Stimulated activated CD4-positive, alpha-beta T cell treated with anti-CD3 and anti-CD28 coated beads, Interleukin-1b, Interleukin-23, amount 100 ng/mL, for 24 hours (primary cell): ENCODE data around the gene CYP27C1.
"Not testable (repeated sequence)": the region's sequence is repeated elsewhere in the genome, so short reads cannot be mapped to it uniquely, and the experiment has no call there.

Experiments used
- DNase-seq, 4 experiments: peaks; one replicate each; pipeline ENCODE4 v3.0.0-alpha.2; 2020; ENCODE audit warnings: low read depth in 4 of 4, low spot score in 1 of 4

CYP27C1 gene

DNA sequence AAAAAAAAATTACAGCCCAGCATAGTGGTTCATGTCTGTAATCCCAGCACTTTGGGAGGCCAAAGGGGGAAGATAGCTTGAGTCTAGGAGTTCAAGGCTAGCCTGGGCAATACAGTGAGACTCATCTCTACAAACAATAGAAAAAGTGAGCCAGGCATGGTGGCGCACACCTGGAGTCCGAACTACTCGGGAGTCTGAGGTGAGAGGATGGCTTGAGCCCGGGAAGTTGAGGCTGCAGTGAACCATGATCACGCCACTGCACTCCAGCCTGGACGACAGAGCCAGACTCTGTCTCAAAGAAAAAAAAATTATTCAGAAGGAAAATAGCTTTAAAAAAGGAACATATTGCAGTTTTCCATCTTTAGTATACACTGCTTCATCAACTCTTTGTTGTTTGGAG is 47.8 kb downstream of the CYP27C1 start:
- no peak for DNase-seq

DNA sequence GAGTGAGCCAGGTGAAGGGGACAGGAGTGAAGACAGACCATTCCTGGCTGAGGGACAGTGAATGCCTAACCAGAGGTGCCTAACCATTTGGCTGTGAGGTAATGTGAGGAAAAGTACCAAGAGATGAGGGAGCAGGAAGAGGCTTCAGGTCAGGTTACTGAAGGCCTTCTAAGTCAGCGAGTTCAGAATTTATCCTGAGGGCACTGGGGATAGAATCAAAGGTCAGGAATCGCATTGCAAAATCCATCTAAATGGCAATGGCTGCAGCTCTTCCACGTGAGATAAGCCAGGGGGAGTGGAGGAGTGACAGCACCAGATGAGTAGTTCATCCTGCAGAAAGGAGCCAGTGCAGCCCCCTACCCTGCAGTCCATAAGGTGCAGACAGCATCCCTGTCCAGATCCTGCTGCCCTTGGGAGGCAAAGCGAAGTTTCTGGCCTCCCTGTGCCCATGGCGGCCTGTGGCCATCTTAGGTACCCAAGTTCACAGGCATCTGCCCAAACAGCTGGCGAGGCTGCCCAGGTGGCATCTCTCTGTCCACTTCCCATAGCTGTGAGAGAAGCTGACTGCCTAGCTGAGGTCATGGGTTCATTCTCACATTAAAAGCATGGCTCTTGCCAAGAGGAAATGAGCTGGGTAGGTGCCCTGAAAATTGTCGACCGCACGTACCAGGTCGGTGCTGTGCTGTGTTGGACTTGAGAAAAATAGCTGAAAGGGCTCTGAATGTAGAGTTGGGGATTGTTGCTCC is 49.5 kb downstream of the CYP27C1 start:
- DNase-seq, result no peak

DNA sequence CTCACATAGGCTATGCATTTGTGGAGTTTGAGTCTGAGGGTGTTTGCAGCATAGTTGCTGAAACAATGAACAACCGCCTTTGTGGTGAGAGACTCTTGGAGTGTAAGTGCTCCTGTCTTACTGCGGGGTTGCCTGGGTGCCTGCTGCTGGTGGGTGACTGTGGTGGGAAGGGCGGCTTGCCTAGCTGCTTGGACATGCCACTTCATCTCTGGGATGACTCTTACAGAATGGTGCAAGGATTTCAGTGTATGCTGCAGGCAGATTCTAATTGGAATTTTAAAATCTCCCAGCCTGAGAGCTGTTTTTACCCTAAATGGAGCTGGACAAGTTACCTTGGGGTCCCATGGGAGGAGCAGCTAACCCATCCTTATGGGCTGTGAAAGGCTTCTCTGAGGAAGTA is 50.1 kb downstream of the CYP27C1 start:
- DNase-seq, result no peak

DNA sequence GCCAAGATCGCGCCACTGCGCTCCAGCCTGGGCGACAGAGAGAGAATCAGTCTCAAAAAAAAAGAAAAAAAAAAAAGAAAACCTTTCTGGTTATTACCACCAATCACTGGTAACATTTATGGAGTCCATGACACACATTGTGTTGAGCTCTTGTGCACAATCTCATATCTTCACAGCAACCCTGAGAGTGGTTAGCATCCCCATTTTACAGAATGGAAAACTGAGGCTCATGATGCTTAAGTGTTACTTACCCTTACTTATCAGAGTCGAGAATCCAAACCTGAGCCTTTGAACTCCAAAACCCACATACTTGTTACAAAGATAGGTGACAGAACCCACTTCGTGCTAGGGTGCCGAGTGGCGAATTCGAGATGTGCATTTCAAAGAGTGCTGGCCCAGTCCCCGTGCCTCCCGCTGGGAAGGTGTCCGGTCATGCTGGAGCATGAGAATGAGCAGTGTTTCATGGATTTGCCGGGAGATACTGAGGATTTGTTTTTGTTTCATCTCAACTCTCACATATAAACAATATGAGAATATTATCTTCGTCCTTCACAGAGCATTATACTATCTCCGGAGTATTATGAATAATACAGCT is 50.9 kb downstream of the CYP27C1 start:
- DNase-seq, result no peak

DNA sequence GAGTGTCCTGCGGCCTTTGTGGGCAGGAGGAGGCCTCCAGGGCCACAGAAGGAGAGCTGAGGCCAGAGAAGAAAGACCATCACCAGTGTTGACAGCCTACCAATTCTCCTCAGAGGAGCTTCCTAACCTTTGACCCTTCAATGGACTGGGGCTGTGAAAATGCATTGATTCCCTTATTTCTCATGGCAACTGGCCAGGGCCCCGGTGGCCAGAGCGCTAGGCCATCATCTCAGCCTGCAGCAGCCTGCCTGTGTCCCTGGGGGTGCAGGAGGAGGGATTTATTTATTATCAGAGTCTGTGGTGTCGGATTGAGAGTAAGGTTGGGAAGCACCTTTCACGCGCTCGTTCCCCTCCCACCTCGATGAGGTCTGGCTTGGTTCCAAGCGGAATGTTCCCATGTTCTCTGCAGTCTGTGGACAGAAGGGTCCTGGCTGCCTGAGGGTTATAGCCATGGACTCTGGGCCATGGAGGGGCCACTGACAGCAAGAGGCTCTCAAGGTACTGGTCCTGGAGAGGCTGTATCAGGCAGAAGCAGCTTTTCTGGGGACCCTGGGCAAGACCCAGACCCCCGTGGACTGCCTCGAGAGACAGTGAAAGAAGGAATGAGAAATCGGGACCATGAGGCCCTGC is 53.8 kb downstream of the CYP27C1 start:
- DNase-seq, result no peak

DNA sequence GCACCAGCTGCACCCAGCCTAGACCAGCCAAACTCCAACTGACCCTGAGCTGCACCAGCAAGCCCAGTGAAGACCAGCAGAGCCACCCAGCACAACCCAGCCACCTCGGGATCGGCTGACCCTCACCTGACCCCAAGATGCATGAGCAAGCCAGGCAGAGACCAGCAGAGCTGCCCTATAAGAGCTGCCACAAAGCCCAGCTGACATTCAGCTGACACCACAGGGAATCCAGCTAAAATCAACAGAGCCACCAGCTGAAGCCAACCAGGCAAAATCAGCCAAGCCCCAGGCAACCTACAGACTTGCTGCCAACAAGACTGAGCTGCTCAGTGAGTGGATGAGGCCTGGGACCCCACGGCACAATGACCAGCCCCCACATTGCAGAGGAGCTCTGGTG is 54.6 kb downstream of the CYP27C1 start:
- no peak for DNase-seq

DNA sequence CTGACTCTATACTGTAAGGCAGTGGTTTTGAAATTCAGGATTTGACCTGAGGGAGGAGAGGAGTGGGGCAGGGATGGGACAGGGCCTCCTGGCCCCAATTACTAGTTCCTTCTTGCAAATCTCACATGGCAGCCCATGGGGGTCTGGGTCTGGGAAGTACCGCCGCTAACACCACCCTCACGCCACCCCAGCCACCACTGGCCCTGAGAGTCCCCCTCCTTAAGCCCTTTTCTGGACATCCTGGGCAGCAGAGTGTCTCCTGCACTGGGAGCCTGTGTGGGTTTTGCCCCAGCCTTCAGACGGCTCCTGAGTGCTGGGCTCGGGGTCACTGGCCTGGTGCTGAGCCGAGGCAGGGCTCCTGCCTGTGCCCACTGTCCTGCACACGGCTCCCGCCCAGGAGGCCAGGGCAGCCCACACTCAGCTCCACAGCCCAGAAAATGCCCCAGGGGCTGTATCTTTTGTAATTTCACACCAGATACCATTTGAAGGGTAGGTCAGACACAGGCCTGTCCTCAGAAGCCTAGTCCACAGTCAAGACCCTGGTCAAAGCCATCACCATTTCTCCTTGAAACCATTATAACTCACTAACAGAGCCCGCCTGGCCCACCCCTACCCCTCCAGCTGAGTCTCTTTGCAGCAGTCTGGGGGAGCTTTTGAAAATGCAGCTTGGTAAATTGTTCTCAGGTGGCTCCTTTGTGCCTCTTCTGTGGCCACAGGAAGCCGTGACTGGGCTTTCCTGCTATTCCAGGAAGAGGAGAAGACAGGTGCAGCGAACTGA is 55.1 kb downstream of the CYP27C1 start:
- no peak for DNase-seq

DNA sequence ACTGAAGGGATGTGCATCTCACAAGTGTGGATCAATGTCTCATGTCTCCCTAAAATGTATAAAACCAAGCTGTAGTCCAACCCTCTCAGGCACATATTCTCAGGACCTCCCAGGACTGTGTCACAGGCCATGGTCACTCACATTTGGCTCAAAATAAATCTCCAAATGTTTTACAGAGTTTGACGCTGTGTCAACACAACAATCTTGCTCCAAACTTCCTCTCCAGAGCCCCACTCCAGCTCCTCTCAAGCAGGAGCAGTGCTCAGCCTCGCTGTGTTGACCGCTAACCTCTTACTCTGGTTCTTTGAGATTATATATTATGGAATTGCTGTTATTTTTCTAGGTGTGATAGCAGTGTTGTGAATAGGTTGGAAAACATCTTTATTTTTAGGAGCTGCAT is 56.2 kb downstream of the CYP27C1 start:
- DNase-seq, result no peak

DNA sequence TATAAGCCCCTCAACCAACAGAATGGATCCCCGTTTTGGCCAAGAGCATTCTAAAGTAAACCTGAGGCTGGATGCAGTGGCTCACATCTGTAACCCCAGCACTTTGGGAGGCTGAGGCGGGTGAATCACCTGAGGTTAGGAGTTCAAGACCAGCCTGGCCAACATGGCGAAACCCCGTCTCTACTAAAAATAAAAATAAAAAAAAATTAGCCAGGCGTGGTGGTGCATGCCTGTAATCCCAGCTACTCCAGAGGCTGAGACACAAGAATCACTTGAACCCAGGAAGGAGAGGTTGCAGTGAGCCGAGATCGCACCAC is 57.1 kb downstream of the CYP27C1 start:
- DNase-seq, result not testable (repeated sequence)

DNA sequence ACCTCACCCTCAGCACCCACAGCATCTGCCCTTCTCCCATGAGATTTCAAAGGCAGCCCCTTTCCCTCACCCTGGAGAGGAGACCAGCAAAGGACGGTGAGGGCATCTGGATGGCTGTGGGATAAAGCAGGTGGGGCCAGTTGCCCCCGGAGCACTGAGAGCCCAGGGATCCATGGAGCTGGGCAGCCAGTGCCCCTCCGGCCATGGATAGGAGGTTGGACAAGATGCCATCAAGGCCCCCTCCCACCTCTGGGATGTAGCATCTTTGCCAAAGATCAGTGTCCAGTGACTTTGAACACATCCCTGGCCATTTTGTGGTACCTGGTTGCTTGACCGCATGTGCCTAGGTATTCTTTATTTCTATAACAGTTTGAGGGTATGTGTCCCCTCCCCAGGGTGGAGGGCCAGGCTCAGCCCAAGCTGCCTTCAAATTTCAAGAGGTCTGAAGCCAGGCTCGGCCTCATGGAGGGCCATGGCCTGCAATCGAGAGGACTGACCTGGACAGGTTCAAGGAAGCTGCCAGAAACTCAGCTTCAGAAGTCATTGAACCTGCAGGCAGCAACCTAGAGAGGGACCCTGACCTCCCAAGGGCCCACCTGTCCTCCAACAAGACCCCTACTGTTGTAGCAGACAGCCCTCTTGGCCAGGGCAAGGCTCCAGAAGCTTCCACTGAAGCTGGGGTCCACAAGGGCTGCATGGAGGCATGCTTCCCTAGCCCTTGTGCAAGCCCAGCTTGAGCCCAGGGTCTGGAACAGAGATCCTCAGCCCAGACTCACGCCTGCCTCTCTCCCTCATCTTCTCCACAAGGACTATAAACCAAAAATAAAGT is 57.6 kb downstream of the CYP27C1 start:
- DNase-seq, result no peak

DNA sequence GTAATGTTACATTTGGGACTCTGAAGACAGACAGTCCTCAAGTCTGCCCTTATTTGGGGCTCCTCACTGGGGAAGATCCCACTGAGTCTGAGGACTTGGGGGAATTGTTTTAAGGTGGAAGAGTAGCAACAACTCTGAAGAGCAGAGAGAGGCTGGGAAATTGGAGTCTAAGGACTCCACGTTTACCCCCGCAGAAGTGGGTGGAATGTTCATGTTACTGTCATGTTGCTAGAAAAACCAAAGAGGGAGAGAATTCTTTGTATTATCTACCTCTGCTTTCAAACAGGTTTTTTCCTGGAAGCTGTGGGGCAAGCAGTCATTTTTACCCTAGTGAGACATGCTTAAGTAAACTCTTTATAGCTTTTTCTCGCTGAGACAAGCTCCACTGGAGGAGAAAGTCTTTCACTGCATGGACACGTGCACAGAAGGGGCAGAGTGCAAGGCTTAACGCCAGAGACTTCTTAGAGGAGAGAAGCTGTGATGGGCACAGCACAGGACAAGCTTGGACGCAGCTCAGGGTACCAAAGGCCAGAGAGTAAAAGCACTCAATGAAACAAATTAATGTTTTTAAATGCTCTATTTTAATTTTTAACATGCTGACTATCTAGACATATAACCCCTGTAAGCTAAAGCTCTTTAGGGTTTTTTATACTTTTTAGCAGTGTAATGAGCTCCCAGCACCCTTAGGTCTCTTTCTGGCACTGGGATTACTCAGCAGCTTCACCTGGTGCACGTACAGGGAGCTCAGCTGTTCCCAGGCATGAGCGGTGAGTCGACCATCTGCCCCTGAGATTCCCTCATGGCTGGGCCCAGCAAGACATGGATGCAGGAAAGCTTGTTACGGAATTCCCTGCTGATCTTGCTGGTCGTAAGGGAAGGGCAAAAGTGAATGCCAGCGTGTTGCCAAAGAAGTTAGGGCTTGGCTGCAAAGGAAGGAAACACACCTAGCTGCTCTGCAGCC is 58.6 kb downstream of the CYP27C1 start:
- DNase-seq, result no peak

DNA sequence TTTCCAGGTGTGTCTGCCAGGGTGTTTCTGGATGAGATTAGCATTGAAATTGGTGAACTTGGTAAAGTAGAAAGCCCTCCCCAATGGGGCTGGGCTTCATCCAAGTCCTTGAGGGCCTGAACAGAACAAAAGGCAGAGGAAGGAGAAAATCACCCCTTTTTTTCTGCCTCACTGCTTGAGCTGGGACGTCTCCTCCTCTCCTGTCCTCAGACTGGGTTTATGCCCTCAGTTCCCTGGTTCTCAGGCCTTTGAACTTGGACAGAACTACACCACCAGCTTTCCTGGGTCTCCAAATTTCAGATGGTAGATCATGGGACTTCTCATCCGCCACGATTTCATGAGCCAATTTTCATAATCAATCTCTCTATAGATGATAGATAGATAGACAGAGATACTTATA is 59.4 kb downstream of the CYP27C1 start:
- DNase-seq, result no peak

DNA sequence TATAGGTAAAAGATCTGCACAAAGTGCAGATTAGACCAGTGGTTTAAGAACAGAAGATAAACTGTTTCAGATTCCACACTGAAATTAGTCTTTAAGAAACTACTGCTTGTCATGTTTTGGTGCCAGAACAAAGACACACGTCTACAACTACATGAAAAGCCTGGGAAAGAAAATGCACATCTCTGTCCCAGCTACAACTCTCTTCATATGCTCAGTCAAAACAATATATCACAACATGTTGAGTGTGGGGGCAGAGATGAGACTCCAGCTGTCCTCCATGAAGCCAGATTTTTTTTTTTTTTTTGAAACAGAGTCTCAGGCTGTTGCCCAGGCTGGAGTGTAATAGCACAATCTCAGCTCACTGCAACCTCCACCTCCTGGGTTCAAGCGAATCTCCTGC is 60.6 kb downstream of the CYP27C1 start:
- no peak for DNase-seq

DNA sequence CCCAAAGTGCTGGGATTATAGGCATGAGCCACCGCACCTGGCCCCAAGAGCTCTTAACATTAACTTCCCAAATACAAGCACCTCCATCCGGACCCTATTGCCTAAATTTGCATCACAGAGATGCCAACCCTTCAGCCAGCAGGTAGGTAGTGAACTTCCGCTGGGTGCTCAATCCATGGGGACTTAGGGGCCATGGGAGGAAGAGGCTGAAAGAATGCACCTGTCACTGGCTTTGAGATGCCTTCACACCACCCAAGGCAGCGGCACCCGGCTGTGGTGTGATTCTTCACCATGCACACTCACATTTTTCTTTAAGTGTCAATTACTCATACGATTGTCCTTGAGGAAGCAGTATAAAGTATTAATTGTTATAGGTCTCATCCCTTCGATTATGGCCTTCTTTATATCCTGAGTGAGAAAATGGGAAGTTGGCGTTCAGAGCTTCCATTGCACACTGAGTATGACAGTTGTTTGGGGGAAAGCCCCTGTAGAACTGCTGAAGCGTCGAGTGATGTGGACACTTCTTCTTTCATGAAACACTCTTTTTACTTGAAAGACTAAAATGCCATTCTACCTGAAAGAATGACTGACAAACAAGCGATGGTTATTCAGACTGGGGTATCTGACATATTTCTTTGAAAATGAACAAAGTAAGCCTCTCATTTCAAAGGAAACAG is 61.3 kb downstream of the CYP27C1 start:
- no peak for DNase-seq

DNA sequence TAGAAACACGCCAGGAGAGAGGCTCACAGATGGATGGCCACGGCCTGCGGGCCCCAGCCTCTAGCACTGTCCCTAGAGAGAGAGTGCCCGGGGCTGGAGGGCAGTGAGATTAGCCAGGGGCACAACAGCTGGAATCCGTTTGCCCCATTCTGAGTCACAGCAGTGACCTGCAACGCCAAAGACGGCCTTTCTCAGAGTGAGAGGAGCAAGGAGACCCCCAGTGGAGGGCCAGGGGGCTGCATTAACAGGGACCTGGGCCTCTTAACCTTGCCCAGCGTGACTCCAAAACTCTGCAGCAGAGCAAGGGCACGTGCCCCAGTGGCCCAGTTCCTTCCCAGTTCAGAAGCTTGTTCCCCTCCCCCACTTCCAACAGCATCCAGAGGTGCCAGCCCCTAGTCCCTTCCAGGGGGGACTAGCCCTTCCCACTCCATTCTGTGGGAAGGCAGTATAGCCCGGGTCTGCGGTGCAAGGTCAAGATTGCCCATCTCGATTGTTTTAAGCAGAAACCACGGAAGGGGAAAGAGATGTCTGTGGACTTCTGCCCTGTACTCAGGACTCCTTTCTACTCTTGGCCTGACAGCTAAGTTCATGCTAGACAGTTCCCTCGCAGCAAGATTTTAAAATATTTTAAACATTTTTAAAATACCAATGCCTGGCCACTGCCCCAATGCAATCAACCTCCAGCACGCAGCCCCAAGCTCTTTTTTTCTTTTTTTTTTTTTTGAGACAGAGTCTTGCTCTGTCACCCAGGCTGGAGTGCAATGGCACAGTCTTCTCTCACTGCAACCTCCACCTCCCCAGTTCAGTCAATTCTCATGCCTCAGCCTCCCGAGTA is 62.2 kb downstream of the CYP27C1 start:
- no peak for DNase-seq

DNA sequence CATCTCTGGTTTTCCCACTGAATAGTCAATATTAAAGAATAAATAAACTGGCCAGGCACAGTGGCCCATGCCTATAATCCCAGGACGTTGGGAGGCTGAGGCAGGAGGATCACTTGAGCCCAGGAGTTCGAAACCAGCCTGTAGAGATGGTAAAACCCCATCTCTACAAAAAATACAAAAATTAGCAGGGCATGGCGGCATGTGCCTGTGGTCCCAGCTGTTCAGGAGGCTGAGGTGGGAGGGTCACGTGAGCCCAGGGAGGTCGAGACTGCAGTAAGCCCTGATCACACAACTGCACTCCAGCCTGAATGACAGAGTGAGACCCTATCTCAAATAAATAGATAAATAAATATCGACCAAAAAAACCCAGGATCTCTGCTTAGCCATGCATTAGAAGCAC is 63.0 kb downstream of the CYP27C1 start:
- DNase-seq, result no peak

DNA sequence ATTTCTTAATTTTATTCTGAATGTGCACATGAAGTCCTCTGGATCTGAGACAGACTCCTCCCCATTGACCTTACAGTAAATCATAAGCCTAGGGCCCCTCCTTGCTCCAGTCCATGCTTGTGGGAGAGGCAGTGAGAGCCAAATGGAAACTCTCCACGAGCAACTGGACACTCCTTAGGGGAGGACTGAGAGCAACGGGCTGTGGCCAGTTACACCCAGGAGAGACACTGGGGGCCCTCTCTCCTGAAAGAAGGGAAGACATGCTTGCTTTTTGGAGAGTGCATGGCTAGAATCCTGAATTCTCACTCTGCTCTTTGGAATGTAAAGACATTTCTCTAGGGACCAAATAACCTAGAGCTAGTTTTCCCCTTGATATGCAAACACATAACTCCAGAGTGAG is 64.2 kb downstream of the CYP27C1 start:
- DNase-seq, result no peak

DNA sequence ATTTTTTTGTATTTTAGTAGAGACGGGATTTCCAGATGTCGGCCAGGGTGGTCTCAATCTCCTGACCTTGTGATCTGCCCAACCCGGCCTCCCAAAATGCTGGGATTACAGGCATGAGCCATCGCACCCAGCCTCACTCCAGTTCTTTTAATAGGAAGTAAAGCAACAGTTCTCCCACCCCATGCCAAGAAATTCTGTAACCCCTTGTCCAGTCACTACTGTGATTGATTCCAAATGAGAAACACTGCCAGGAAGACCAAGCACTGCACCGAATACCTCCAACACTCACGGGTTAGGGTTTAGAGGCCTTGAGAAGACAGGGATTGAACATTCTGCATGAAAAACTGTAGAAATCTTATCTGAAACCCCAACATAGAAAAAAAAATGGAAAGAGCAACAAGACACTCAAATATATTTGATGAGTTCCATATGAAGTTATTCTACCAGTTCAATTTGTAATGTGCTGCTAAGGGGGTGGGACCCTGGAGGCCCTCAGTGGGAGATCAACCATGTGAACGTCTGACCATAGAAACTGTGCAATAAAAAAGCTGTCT is 65.0 kb downstream of the CYP27C1 start:
- DNase-seq, result no peak
